ENCODE results near the gene DNAJC15.

DNAJC15 gene

GRCh38 chr13:43132257-43132656, 108.9 kb downstream of the DNAJC15 start:
- ChIA-PET CTCF (interaction anchor here (0.5 to 1.7 kb wide), 3 partner anchors 456 to 672 kb away, joined by 3 to 4 read pairs (median 4); no protein-coding TSS in a partner anchor), POLR2A (ENCODE audit: low non-redundant PET) (no interaction called here)
- DNase-seq (ENCODE audit: low spot score) = peak; percentile 75
- no peak for TF ChIP-seq CTCF (conservative IDR thresholded peaks at IDR 0.05; ENCODE audit: low read depth)
- H3K27ac ChIP-seq = no peak overlapping the region

- no peak for TF ChIP-seq CTCF (conservative IDR thresholded peaks at IDR 0.05; ENCODE audit: low read depth)
- no peak for DNase-seq (ENCODE audit: low spot score)
- POLR2A ChIA-PET (ENCODE audit: low non-redundant PET) = no interaction called here
Measured at GRCh38 chr13:43132911-43133310, 109.5 kb downstream of the DNAJC15 start.

GRCh38 chr13:43133792-43134191, 110.4 kb downstream of the DNAJC15 start:
- TF ChIP-seq CTCF (conservative IDR thresholded peaks at IDR 0.05; ENCODE audit: low read depth) = no peak
- no peak overlapping the region for H3K27ac ChIP-seq
- CTCF ChIA-PET = interaction anchor here (0.7 kb wide), 1 partner anchor 166 kb away, joined by 8 read pairs; no protein-coding TSS in a partner anchor

More at GRCh38 chr13:43132911-43133310, 109.5 kb downstream of the DNAJC15 start:
- CTCF ChIA-PET = interaction anchor here (0.5 to 1.7 kb wide), 3 partner anchors 519 to 671 kb away, joined by 3 to 5 read pairs (median 4); no protein-coding TSS in a partner anchor
- H3K27ac ChIP-seq = no peak overlapping the region

GRCh38 chr13:43134868-43135267, 111.5 kb downstream of the DNAJC15 start:
- no peak for TF ChIP-seq CTCF (conservative IDR thresholded peaks at IDR 0.05; ENCODE audit: low read depth)
- DNase-seq (ENCODE audit: low spot score) = no peak
- POLR2A ChIA-PET (ENCODE audit: low non-redundant PET) = no interaction called here
- no peak overlapping the region for H3K27ac ChIP-seq
- CTCF ChIA-PET = no interaction called here

More at GRCh38 chr13:43133792-43134191, 110.4 kb downstream of the DNAJC15 start:
- no peak for DNase-seq (ENCODE audit: low spot score)
- POLR2A ChIA-PET (ENCODE audit: low non-redundant PET) = no interaction called here

GRCh38 chr13:43135516-43135915, 112.1 kb downstream of the DNAJC15 start:
- TF ChIP-seq CTCF (conservative IDR thresholded peaks at IDR 0.05; ENCODE audit: low read depth) = no peak
- H3K27ac ChIP-seq = no peak overlapping the region
- CTCF ChIA-PET = no interaction called here
- no peak for DNase-seq (ENCODE audit: low spot score)
- POLR2A ChIA-PET (ENCODE audit: low non-redundant PET) = no interaction called here

GRCh38 chr13:43136920-43137575, 113.7 kb downstream of the DNAJC15 start:
- no peak for TF ChIP-seq CTCF (conservative IDR thresholded peaks at IDR 0.05; ENCODE audit: low read depth)
- no peak for DNase-seq (ENCODE audit: low spot score)
- no peak overlapping the region for H3K27ac ChIP-seq
- CTCF ChIA-PET = no interaction called here
- POLR2A ChIA-PET (ENCODE audit: low non-redundant PET) = no interaction called here
